K562 (cell line): Measurements from ENCODE around the gene HDAC9. TPM values are rescaled to one million over a fixed set of nuclear protein-coding genes. Genes with fewer than 3 reads are reported as not detected.

Source experiments
- ATAC-seq: fragments of 200-7000 bp; cut with Tn5 transposase; 3 replicates; pipeline ENCODE4 v1.9.1; 2020; ENCODE audit warnings: moderate library complexity
- BruUV-seq: library from RNA; stranded (reverse); fragments of 400-500 nt; replicated peaks from 2 replicates; lab custom pipeline; 2021; lab: Mats Ljungman, UMichigan
- CTCF ChIA-PET: fragments of 300-600 bp; formaldehyde crosslinking; extraction: SDS; loops from one replicate; lab custom pipeline; 2021; ENCODE audit warnings: low intra/inter-chr PET ratio; lab: Yijun Ruan, JAX
- POLR2A ChIA-PET: fragments of 300-600, 350-650 bp; sonication (Branson Sonifier 250); formaldehyde crosslinking; extraction: SDS; loops from one replicate; lab custom pipeline; 2021; ENCODE audit warnings: antibody characterized with exemption, inconsistent platforms; lab: Yijun Ruan, JAX
- DNase-seq, 4 experiments: peaks; one replicate each; pipeline versions ENCODE4 v3.0.0 to v3.0.0-alpha.2; 2011 to 2018; ENCODE audit warnings: low spot score in 3 of 4, mixed read lengths in 3 of 4; ENCODE audit errors: extremely low read depth in 1 of 4
- FAIRE-seq: peaks from 2 replicates; lab custom pipeline; 2011; peaks lifted over from hg19 to GRCh38; lab: Jason Lieb, UNC
- H2AFZ ChIP-seq: 2 replicates; pipeline ENCODE4 v1.6.0; 2011; ENCODE audit warnings: low read depth, low read length, control low read depth, inconsistent platforms
- H3K27ac ChIP-seq: fragments of 200-600 bp; 3 replicates; pipeline ENCODE4 v1.8.0; 2011; ENCODE audit warnings: low read depth, mild to moderate bottlenecking, control low read depth, inconsistent platforms, low read length, moderate library complexity, mixed read lengths; ENCODE audit errors: extremely low read depth
- H3K27me3 ChIP-seq, 2 experiments: fragments of 300-600 bp in 1 of 2; 2 replicates in 1 of 2; 3 replicates in 1 of 2; pipeline versions ENCODE4 v1.6.0 to v1.8.0; 2011; ENCODE audit warnings: inconsistent platforms in 2 of 2, low read length in 2 of 2, mild to moderate bottlenecking in 1 of 2, mixed read lengths in 1 of 2, moderate library complexity in 1 of 2; ENCODE audit not compliant: control insufficient read depth in 2 of 2, insufficient read depth in 2 of 2
- H3K36me3 ChIP-seq: fragments of 300-600 bp; 3 replicates; pipeline ENCODE4 v1.8.0; 2011; ENCODE audit warnings: mild to moderate bottlenecking, low read length, inconsistent platforms; ENCODE audit not compliant: control insufficient read depth, insufficient read depth
- H3K4me1 ChIP-seq, 2 experiments: fragments of 200-600 bp in 1 of 2; replicated peaks in 1 of 2; 2 replicates in 1 of 2; 3 replicates in 1 of 2; pipeline versions ENCODE4 v1.5.1 to v1.8.0; 2011; ENCODE audit warnings: inconsistent platforms in 2 of 2, low read length in 2 of 2, mild to moderate bottlenecking in 1 of 2, mixed read lengths in 1 of 2, moderate library complexity in 1 of 2; ENCODE audit not compliant: control insufficient read depth in 2 of 2, insufficient read depth in 2 of 2
- H3K4me2 ChIP-seq: 2 replicates; pipeline ENCODE4 v1.6.1; 2011; ENCODE audit warnings: low read length, control low read depth, inconsistent platforms, mixed read lengths; ENCODE audit not compliant: insufficient read depth
- H3K4me3 ChIP-seq: fragments of 200-600 bp; sonication (generic), shearing (Covaris generic); 2 replicates; pipeline ENCODE4 v1.5.1; 2016; ENCODE audit warnings: control low read depth, inconsistent platforms
- H3K79me2 ChIP-seq: fragments of 200-600 bp; 3 replicates; pipeline ENCODE4 v1.8.0; 2011; ENCODE audit warnings: low read length, inconsistent platforms; ENCODE audit not compliant: control insufficient read depth, insufficient read depth
- H3K9ac ChIP-seq, 2 experiments: 2 replicates each; pipeline versions ENCODE4 v1.6.0 to v1.6.1; 2011; ENCODE audit warnings: low read depth in 2 of 2, low read length in 2 of 2, control low read depth in 1 of 2, inconsistent platforms in 1 of 2, mild to moderate bottlenecking in 1 of 2, mixed read lengths in 1 of 2; ENCODE audit not compliant: insufficient read depth in 1 of 2
- H3K9me1 ChIP-seq: one replicate; pipeline ENCODE4 v1.6.0; 2011; ENCODE audit warnings: inconsistent platforms, mild to moderate bottlenecking, low read length, moderate library complexity; ENCODE audit not compliant: control insufficient read depth, insufficient read depth
- H3K9me3 ChIP-seq: replicated peaks from 2 replicates; pipeline ENCODE4 v1.5.1; 2011; ENCODE audit warnings: low read depth, low read length, inconsistent platforms; ENCODE audit not compliant: control insufficient read depth, insufficient read depth
- H4K20me1 ChIP-seq: replicated peaks from 2 replicates; pipeline ENCODE4 v1.6.1; 2011; ENCODE audit warnings: low read length, inconsistent platforms, mixed read lengths; ENCODE audit not compliant: control insufficient read depth, insufficient read depth
- ESRRA ChIP-seq: fragments of 450-650 bp; IDR thresholded peaks from 2 replicates; pipeline ENCODE4 v1.6.1; 2014; ENCODE audit warnings: low read depth, mild to moderate bottlenecking, moderate library complexity, borderline replicate concordance
- EWSR1 ChIP-seq: fragments of 450-650 bp; IDR thresholded peaks from 2 replicates; pipeline ENCODE4 v1.6.1; 2018; ENCODE audit warnings: borderline replicate concordance, mild to moderate bottlenecking, low read depth, moderate library complexity; ENCODE audit not compliant: partially characterized antibody
- EZH2 ChIP-seq: IDR thresholded peaks from 2 replicates; pipeline ENCODE4 v1.6.1; 2012; ENCODE audit warnings: low read depth, mild to moderate bottlenecking, inconsistent platforms, low read length, borderline replicate concordance
- KAT7 ChIP-seq: sonication (generic); formaldehyde crosslinking; IDR thresholded peaks from 2 replicates; pipeline ENCODE4 v1.8.0; 2022; ENCODE audit warnings: missing genetic modification reagents, mild to moderate bottlenecking, borderline replicate concordance
- KLF6 ChIP-seq: fragments of 250-450 bp; sonication (Bioruptor Pico); IDR thresholded peaks from 2 replicates; pipeline ENCODE4 v1.4.0; 2020; ENCODE audit warnings: mild to moderate bottlenecking, moderate library complexity, borderline replicate concordance
- MAFK ChIP-seq: IDR thresholded peaks from 2 replicates; pipeline ENCODE4 v1.6.1; 2011; ENCODE audit warnings: low read length, improper control_type of control experiment
- NR2C2 ChIP-seq, 2 experiments: fragments of 200-800 bp in 1 of 2; sonication (Bioruptor generic) in 1 of 2; sonication (generic) in 1 of 2; formaldehyde crosslinking in 1 of 2; IDR thresholded peaks; 2 replicates each; pipeline versions ENCODE4 v1.6.1 to v1.8.0; 2016 to 2022; ENCODE audit warnings: mild to moderate bottlenecking in 1 of 2, missing compliant biosample characterization in 1 of 2, missing genetic modification characterization in 1 of 2, missing genetic modification reagents in 1 of 2
- PRPF4 ChIP-seq: fragments of 200-400 bp; formaldehyde crosslinking; IDR thresholded peaks from one replicate; pipeline ENCODE4 v1.6.1; 2017; ENCODE audit warnings: low read length, low read depth, mild to moderate bottlenecking; ENCODE audit not compliant: insufficient read depth, poor library complexity, severe bottlenecking
- RB1 ChIP-seq: fragments of 450-650 bp; IDR thresholded peaks from 2 replicates; pipeline ENCODE4 v1.6.1; 2017; ENCODE audit warnings: low read depth, mild to moderate bottlenecking
- RCOR1 ChIP-seq, 2 experiments: IDR thresholded peaks; 2 replicates each; pipeline ENCODE4 v1.6.1; 2012; ENCODE audit warnings: low read depth in 2 of 2, low read length in 2 of 2, borderline replicate concordance in 1 of 2, improper control_type of control experiment in 1 of 2
- SMAD2 ChIP-seq: fragments of 150-350 bp; IDR thresholded peaks from 2 replicates; pipeline ENCODE4 v1.6.1; 2014; ENCODE audit warnings: low read depth, mild to moderate bottlenecking, low read length
- SOX6 ChIP-seq: fragments of 450-650 bp; IDR thresholded peaks from 2 replicates; pipeline ENCODE4 v1.6.1; 2014; ENCODE audit warnings: mild to moderate bottlenecking
- SRSF7 ChIP-seq: fragments of 200-400 bp; formaldehyde crosslinking; optimal IDR thresholded peaks from 2 replicates; pipeline ENCODE3; 2017; ENCODE audit warnings: mild to moderate bottlenecking, low read depth, low read length
- TAF1 ChIP-seq: IDR thresholded peaks from 2 replicates; pipeline ENCODE4 v1.6.1; 2011; ENCODE audit warnings: mild to moderate bottlenecking, low read length, moderate library complexity; ENCODE audit not compliant: insufficient read depth, control insufficient read depth, severe bottlenecking; ENCODE audit errors: extremely low read depth
- ZNF76 ChIP-seq: fragments of 250-450 bp; sonication (Bioruptor Pico); IDR thresholded peaks from 2 replicates; pipeline ENCODE4 v1.4.0; 2020; ENCODE audit warnings: mild to moderate bottlenecking, moderate library complexity, borderline replicate concordance
- ZNF780A ChIP-seq: fragments of 250-450 bp; sonication (Bioruptor Pico); IDR thresholded peaks from 2 replicates; pipeline ENCODE4 v1.5.0; 2021; ENCODE audit warnings: mild to moderate bottlenecking
- WGBS: fragments of 100-300 bp; shearing (Covaris generic); methylation state at CpG from one replicate; pipeline ENCODE4 v1.1.6; 2016; ENCODE audit warnings: low coverage, mixed read lengths; ENCODE audit not compliant: insufficient coverage; ENCODE audit errors: missing lambda C conversion rate; 5-methylcytosine and 5-hydroxymethylcytosine counted together
- in situ Hi-C: fragments of 300-500 bp; cut with MboI; formaldehyde crosslinking; loops from 4 replicates; pipeline ENCODE4 v1.15.0; 2018; ENCODE audit warnings: inconsistent platforms, mixed read lengths
- intact Hi-C: fragments of 100-400 bp; cut with micrococcal nuclease; formaldehyde crosslinking; loops from 2 replicates; pipeline ENCODE4 v1.14.2; 2022
- polyA plus RNA-seq, 8 experiments: library from polyadenylated mRNA; depleted of rRNA in 4 of 8; stranded (reverse) in 5 of 8; unstranded in 3 of 8; fragments of >200 nt; fragmentation: Nextera tagmentation in 2 of 8; fragmentation: Illumina TruSeq in 1 of 8; extraction: Ambion mirVana in 2 of 8; extraction: Trizol in 1 of 8; gene quantifications; 2 replicates each; pipeline versions ENCODE4 v1.2.1 to v1.2.3, GENCODE V29; 2011 to 2014; ENCODE audit warnings: inconsistent platforms in 1 of 8, missing spikeins in 1 of 8
- total RNA-seq, 7 experiments: library from RNA; depleted of rRNA in 6 of 7; stranded (reverse); fragments of >200 nt in 6 of 7; fragmentation: Illumina TruSeq in 2 of 7; extraction: Trizol in 2 of 7; gene quantifications; 2 replicates each; pipeline versions ENCODE4 v1.2.1 to v1.2.3, GENCODE V29; 2011 to 2021; ENCODE audit warnings: low replicate concordance in 1 of 7

HDAC9 gene
- total and polyA plus RNA-seq, 9 of the 15 experiments (the other 6 are each of a cell fraction or from before 2014, with no cell fraction given) = 0.08 to 0.91 (median 0.33) TPM

GRCh38 chr7:18518555-18518954 is 23.0 kb downstream of the HDAC9 start:
- no peak for DNase-seq
- in situ Hi-C loops = no loop called here

More at GRCh38 chr7:18518555-18518954, 23.0 kb downstream of the HDAC9 start:
- ChIA-PET CTCF (no interaction called here), POLR2A (no interaction called here)
- no TSS peak for BruUV-seq
- TF ChIP-seq KLF6 (CRISPR knock-in tag) (no peak), KAT7 (CRISPR knock-in tag) (no peak), NR2C2 (CRISPR knock-in tag; IDR thresholded peaks at IDR 0.05) (no peak), NR2C2 (tag; IDR thresholded peaks at IDR 0.05) (no peak), SOX6 (no peak), RCOR1 (IDR thresholded peaks at IDR 0.05; ENCODE audit: borderline replicate concordance in 1 of 2, low read depth in 2 of 2, low read length in 2 of 2) (no peak), SMAD2 (no peak), ZNF76 (no peak), EZH2 (no peak), MAFK (no peak), ESRRA (no peak), ZNF780A (no peak), RB1 (no peak), PRPF4 (no peak), EWSR1 (no peak), SRSF7 (no peak), TAF1 (no peak)
- H3K9me1 ChIP-seq = no peaks in the 10 kb centered on the region
- no peak overlapping the region for H3K9ac ChIP-seq
- intact Hi-C loops = no loop called here
- FAIRE-seq (no peak), ATAC-seq (no peak)
- no peaks in the 10 kb centered on the region for H3K9me3 ChIP-seq
- no peak overlapping the region for H3K4me3 ChIP-seq
- no peaks in the 10 kb centered on the region for H3K4me1 ChIP-seq
- no peak overlapping the region for H3K4me2 ChIP-seq
- H4K20me1 ChIP-seq = no peaks in the 10 kb centered on the region
- H3K79me2 ChIP-seq = no peaks in the 10 kb centered on the region
- no peak overlapping the region for H3K27ac ChIP-seq
- 1% methylated on average over 6 of the region's 6 CpGs for WGBS
- H3K36me3 ChIP-seq = no peaks in the 10 kb centered on the region
- no peaks in the 10 kb centered on the region for H3K27me3 ChIP-seq
- no peak overlapping the region for H2AFZ ChIP-seq
